ENCODE results near the gene LIMS4.
"Not testable (repeated sequence)": the region's sequence is repeated elsewhere in the genome, so short reads cannot be mapped to it uniquely, and the experiment has no call there.

Gene LIMS4

GRCh38 chr2:110474898-110475297, 2.3 kb upstream of the LIMS4 start:
- H3K4me3 ChIP-seq (ENCODE audit: low read depth, low read length), result not testable (repeated sequence)

DNA sequence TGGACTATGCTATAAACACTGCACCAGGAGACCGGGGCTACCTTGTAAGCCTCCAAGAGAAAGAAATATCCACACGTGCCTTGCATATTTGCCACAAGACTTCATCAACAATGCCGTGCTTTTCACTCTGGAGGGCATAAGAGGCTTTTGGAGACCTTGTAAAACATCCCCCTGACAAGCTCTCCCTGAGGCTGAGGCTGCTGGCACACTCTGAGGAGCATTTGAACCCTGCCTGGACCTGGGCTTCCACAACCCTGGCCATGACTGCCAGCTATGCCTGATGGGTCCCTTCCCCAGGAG, 393 bp upstream of the LIMS4 start:
- not testable (repeated sequence) for H3K4me1 ChIP-seq (ENCODE audit: control insufficient read depth, insufficient read depth, low read length)

More at GRCh38 chr2:110474898-110475297, 2.3 kb upstream of the LIMS4 start:
- not testable (repeated sequence) for H3K27me3 ChIP-seq (ENCODE audit: control insufficient read depth, insufficient read depth, low read length); H3K36me3 ChIP-seq (ENCODE audit: control insufficient read depth, insufficient read depth, low read length); H3K4me1 ChIP-seq (ENCODE audit: control insufficient read depth, insufficient read depth, low read length); H3K9ac ChIP-seq (ENCODE audit: low read depth, low read length); H3K9me3 ChIP-seq (ENCODE audit: control insufficient read depth, insufficient read depth, low read length)

DNA sequence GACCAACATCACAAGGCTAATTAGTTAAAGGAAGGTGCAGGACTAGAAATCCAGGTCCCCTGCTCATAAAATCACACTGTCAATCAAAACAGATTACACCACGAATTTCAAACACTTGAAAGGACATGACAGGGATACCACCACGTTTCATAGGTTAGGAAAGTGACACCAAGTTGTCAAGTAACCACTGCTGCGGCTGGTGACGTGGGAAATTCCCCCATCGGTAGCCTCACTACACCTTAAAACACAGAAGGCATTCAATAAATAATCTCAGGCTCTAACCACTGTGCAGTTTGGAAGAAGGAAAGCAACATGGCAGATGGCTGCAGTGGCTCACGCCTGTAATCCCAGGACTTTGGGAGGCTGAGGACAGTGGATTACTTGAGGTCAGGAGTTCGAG, 3.7 kb downstream of the LIMS4 start:
- not testable (repeated sequence) for H3K9me3 ChIP-seq (ENCODE audit: control insufficient read depth, insufficient read depth, low read length); H3K9ac ChIP-seq (ENCODE audit: low read depth, low read length); H3K36me3 ChIP-seq (ENCODE audit: control insufficient read depth, insufficient read depth, low read length); H3K4me3 ChIP-seq (ENCODE audit: low read depth, low read length); H3K4me1 ChIP-seq (ENCODE audit: control insufficient read depth, insufficient read depth, low read length); H3K27me3 ChIP-seq (ENCODE audit: control insufficient read depth, insufficient read depth, low read length)

More for the DNA sequence above, 393 bp upstream of the LIMS4 start:
- not testable (repeated sequence) for H3K9ac ChIP-seq (ENCODE audit: low read depth, low read length); H3K27me3 ChIP-seq (ENCODE audit: control insufficient read depth, insufficient read depth, low read length); H3K9me3 ChIP-seq (ENCODE audit: control insufficient read depth, insufficient read depth, low read length); H3K4me3 ChIP-seq (ENCODE audit: low read depth, low read length); H3K36me3 ChIP-seq (ENCODE audit: control insufficient read depth, insufficient read depth, low read length)

DNA sequence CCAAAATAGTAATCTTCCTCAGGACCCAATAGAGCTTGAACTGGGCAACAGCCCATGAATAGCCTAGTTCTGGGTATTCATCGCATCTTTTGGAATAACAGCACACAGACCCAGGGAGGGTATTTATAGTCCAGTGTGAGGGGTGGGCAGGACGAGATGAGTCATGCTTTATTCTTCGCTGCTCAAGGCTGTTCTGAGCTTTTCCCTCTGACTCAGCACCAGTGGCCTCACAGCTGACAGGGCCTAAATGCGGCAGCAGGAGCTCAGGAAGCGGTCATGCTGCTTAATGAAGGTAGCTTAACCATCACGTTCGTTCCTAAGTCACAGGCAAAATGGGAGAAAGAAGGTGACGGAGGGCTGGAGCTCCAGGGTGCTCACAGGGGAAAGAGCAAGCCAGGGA, 7.3 kb downstream of the LIMS4 start:
- not testable (repeated sequence) for H3K36me3 ChIP-seq (ENCODE audit: control insufficient read depth, insufficient read depth, low read length); H3K4me1 ChIP-seq (ENCODE audit: control insufficient read depth, insufficient read depth, low read length); H3K9ac ChIP-seq (ENCODE audit: low read depth, low read length); H3K9me3 ChIP-seq (ENCODE audit: control insufficient read depth, insufficient read depth, low read length); H3K27me3 ChIP-seq (ENCODE audit: control insufficient read depth, insufficient read depth, low read length); H3K4me3 ChIP-seq (ENCODE audit: low read depth, low read length)

- H3K27me3 ChIP-seq (ENCODE audit: control insufficient read depth, insufficient read depth, low read length); H3K9ac ChIP-seq (ENCODE audit: low read depth, low read length); H3K9me3 ChIP-seq (ENCODE audit: control insufficient read depth, insufficient read depth, low read length); H3K4me3 ChIP-seq (ENCODE audit: low read depth, low read length); H3K36me3 ChIP-seq (ENCODE audit: control insufficient read depth, insufficient read depth, low read length); H3K4me1 ChIP-seq (ENCODE audit: control insufficient read depth, insufficient read depth, low read length): not testable (repeated sequence)
These were observed 10.2 kb downstream of the LIMS4 start for GRCh38 chr2:110462458-110462857.

DNA sequence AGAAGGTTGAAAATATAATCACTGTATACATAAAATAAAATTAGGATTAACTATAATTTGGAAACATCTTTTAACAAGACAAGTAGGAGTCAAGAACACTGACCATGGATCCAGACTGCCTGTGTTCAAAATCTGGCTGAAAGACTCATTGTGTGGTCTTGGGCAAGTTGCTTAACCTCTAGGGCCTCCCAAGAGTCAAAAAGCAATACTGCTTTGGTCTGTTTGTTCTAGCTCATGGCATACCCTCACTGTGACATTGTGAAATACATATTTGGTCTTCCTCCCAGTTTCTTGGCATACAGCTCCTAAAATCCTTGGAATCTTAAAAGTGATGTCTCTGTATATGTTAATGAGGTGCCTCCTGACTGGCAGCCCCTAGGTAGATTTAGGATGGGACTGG, 12.3 kb downstream of the LIMS4 start:
- not testable (repeated sequence) for H3K4me3 ChIP-seq (ENCODE audit: low read depth, low read length); H3K27me3 ChIP-seq (ENCODE audit: control insufficient read depth, insufficient read depth, low read length); H3K4me1 ChIP-seq (ENCODE audit: control insufficient read depth, insufficient read depth, low read length); H3K9ac ChIP-seq (ENCODE audit: low read depth, low read length); H3K36me3 ChIP-seq (ENCODE audit: control insufficient read depth, insufficient read depth, low read length); H3K9me3 ChIP-seq (ENCODE audit: control insufficient read depth, insufficient read depth, low read length)

- H3K9me3 ChIP-seq (ENCODE audit: control insufficient read depth, insufficient read depth, low read length); H3K4me3 ChIP-seq (ENCODE audit: low read depth, low read length); H3K27me3 ChIP-seq (ENCODE audit: control insufficient read depth, insufficient read depth, low read length); H3K4me1 ChIP-seq (ENCODE audit: control insufficient read depth, insufficient read depth, low read length); H3K36me3 ChIP-seq (ENCODE audit: control insufficient read depth, insufficient read depth, low read length); H3K9ac ChIP-seq (ENCODE audit: low read depth, low read length): not testable (repeated sequence)
These were observed 15.4 kb downstream of the LIMS4 start for GRCh38 chr2:110457214-110457590.

- not testable (repeated sequence) for H3K9me3 ChIP-seq (ENCODE audit: control insufficient read depth, insufficient read depth, low read length); H3K4me3 ChIP-seq (ENCODE audit: low read depth, low read length); H3K9ac ChIP-seq (ENCODE audit: low read depth, low read length); H3K36me3 ChIP-seq (ENCODE audit: control insufficient read depth, insufficient read depth, low read length); H3K27me3 ChIP-seq (ENCODE audit: control insufficient read depth, insufficient read depth, low read length); H3K4me1 ChIP-seq (ENCODE audit: control insufficient read depth, insufficient read depth, low read length)
These were observed 16.1 kb downstream of the LIMS4 start for GRCh38 chr2:110456291-110457213.

DNA sequence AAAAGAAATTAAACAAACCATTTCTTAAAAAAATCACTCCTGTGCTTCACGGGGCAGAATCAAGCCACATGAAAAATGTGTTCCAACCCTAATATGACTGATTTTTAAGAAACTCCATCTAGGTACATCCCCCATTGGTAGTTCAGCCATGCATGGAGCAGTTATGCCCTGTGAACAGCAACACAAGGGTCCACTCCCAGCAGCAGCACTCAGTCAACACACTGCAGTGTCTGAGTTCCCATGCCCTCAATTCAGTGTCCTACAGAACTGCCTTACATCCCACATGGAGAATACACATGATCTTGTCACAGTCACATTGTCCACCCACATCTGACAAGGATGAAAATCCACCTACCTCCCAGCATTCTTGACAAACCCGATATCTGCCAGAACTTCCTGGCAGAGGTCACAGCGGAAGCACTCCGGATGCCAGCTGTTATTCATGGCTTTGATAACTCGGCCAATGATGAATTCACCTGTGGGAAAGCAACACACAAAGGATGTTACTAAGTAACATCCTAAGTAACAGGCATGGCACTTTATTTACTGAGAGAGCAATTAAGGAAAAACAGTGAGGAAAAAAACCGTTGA, 17.4 kb downstream of the LIMS4 start:
- not testable (repeated sequence) for H3K4me3 ChIP-seq (ENCODE audit: low read depth, low read length); H3K9me3 ChIP-seq (ENCODE audit: control insufficient read depth, insufficient read depth, low read length); H3K27me3 ChIP-seq (ENCODE audit: control insufficient read depth, insufficient read depth, low read length); H3K36me3 ChIP-seq (ENCODE audit: control insufficient read depth, insufficient read depth, low read length); H3K9ac ChIP-seq (ENCODE audit: low read depth, low read length); H3K4me1 ChIP-seq (ENCODE audit: control insufficient read depth, insufficient read depth, low read length)

DNA sequence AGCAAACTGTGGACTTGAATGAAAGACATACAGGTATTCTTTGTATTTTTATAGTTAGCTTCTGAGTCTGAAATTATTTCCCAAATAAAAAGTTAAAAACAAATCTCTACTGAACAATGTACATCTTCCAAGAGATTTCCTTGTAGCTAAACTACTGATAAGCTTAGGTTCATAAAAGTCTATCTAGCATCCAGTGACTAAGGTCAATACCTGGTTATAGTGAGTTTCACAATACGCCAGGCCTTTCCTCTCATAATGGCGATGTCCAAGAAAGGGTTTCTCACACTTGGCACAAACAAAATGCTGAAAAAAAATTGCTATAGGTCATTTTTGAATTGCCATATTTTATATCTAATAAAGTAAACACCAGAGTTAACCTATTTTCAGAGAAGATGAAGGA, 21.7 kb downstream of the LIMS4 start:
- not testable (repeated sequence) for H3K9ac ChIP-seq (ENCODE audit: low read depth, low read length); H3K4me1 ChIP-seq (ENCODE audit: control insufficient read depth, insufficient read depth, low read length); H3K4me3 ChIP-seq (ENCODE audit: low read depth, low read length); H3K36me3 ChIP-seq (ENCODE audit: control insufficient read depth, insufficient read depth, low read length); H3K27me3 ChIP-seq (ENCODE audit: control insufficient read depth, insufficient read depth, low read length); H3K9me3 ChIP-seq (ENCODE audit: control insufficient read depth, insufficient read depth, low read length)

- not testable (repeated sequence) for H3K9ac ChIP-seq (ENCODE audit: low read depth, low read length); H3K4me1 ChIP-seq (ENCODE audit: control insufficient read depth, insufficient read depth, low read length); H3K27me3 ChIP-seq (ENCODE audit: control insufficient read depth, insufficient read depth, low read length); H3K4me3 ChIP-seq (ENCODE audit: low read depth, low read length); H3K36me3 ChIP-seq (ENCODE audit: control insufficient read depth, insufficient read depth, low read length); H3K9me3 ChIP-seq (ENCODE audit: control insufficient read depth, insufficient read depth, low read length)
These were observed 23.3 kb downstream of the LIMS4 start for GRCh38 chr2:110449127-110449947.

DNA sequence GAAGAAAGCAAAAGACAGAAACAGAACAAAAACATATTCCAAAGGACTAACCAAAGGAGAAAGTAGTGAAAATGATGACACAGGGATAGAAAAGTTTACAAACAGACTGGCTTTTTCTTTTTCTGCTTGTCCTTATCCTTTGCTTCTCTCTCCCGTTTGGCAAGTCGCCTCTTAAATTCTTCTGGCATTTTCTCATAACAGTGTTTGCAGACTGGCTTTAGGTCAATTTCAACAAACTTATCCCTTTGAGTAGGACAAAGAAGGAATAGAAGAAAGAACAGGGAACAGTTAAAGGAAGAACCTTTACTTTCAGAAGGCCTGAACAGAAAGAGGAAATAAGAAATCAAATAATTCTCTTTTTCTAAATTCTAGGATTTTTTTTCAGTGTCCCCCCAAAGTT, 26.0 kb downstream of the LIMS4 start:
- H3K9ac ChIP-seq (ENCODE audit: low read depth, low read length); H3K4me3 ChIP-seq (ENCODE audit: low read depth, low read length); H3K9me3 ChIP-seq (ENCODE audit: control insufficient read depth, insufficient read depth, low read length); H3K27me3 ChIP-seq (ENCODE audit: control insufficient read depth, insufficient read depth, low read length); H3K36me3 ChIP-seq (ENCODE audit: control insufficient read depth, insufficient read depth, low read length); H3K4me1 ChIP-seq (ENCODE audit: control insufficient read depth, insufficient read depth, low read length): not testable (repeated sequence)

All from iPS-15b (cell line).